GM19397 (cell line): Measurements from ENCODE around the gene YBX2.

Source experiments
- ATAC-seq: cut with Tn5 transposase; IDR thresholded peaks from one replicate; pipeline ENCODE4 v1.9.1; 2021; ENCODE audit warnings: mild to moderate bottlenecking, moderate library complexity; ENCODE audit not compliant: unreplicated experiment

The YBX2 gene

DNA sequence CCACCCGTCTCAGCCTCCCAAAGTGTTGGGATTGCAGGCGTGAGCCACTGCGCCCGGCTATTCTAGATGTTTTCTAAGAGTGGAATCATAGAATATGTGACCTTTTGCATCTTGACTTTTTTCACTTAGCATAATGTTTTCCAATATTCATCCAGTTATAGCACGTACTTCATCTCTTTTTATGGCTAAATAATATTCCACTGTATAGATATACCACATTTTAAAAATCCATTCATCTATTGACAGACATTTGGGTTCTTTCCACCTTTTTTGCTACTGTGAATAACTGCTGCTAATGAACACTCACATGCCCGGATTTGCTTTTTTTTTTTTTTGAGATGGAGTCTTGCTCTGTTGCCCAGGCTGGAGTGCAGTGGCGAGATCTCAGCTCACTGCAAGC, 9.7 kb upstream of the YBX2 start:
- ATAC-seq: no peak

DNA sequence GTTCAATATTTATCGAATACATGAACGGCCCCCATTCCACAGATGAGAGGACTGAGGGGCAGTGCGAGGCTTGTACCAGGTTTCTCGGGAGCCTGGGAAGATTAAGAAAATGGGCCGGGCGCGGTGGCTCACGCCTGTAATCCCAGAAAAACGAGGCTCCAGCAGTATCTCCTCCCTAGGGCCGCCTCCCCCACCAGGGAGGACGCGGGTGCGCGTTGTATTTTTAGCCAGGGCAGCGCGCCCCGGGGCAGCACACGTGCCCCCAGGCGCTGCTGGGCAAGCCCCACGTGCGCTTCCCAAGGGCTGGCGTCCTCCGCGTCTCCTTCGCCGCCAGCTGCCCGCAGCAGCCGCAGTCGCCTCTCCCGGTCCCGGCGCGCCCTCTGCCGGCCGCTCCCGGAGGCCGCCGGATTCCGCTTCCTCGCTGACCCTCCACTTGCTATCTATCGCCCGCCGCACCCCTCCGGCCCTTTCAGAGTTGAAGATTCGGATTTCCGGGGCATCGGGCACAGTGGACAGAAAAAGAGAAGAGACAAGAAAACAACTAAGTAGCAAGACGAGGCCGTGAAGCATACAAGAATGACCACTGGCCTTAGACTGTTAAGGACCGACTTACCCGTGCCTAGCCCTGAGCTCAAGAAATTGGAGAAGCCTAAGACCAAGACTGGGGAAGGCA, 1.9 kb upstream of the YBX2 start:
- ATAC-seq: no peak

GRCh38 chr17:7295230-7296180, 1.1 kb upstream of the YBX2 start:
- ATAC-seq: no peak

DNA sequence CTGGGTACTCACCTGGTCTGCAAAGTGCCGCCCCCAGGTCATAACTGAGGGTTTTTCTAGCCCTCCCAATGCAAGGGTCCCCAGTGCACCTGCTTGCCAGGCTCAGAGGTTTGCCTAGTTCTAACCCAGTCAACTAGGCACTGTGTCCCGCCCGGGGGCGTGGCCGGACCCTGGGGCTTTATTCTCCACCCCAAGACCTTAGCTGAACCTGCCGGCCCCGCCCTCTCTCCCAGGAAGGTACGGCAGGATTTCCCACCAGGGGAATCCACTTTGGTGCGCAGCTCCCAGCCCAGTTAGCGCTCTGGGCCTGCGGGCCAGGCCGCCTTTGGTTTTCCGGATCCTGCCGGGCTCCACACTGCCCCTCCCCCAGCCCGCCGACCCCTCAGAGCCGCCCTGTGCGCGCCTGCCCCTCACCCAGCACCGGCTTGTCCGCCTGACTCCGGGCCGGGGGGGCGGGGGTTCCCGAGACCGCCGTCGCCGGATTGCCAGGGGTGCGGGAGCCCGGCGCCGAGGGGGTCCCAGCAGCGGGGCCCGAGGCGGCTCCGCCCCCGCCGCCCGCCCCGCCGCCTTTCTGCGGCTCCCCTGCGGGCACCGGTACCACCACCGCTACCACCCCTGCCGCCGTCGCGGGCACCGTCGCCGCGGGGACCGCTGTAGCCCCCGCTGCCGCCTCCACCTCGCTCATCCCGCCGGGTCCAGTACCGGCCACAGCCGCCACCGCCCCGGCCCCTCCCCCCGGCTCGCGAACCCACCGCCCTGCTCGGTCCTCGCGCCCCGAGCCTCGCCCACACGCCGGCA, 424 bp downstream of the YBX2 start:
- no peak for ATAC-seq

DNA sequence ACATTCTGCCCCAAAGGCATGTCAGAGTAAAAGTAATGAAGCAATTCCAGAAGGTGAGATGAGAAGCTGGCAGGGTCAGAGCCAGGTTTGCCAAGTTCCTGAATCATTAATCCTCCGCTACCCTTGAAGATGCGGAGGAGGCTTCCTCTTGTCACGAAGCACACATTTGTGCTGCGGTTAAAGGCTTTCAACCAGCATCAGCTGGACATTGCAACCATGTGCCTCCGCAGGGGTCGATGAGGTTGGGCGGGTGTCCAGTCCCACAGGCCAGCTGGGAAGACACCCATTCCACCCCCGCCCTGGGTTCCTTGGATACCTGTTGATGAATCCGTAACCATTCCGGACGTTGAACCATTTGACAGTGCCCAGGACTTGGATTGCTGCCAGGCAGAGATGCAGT, 1.3 kb downstream of the YBX2 start:
- no peak for ATAC-seq

DNA sequence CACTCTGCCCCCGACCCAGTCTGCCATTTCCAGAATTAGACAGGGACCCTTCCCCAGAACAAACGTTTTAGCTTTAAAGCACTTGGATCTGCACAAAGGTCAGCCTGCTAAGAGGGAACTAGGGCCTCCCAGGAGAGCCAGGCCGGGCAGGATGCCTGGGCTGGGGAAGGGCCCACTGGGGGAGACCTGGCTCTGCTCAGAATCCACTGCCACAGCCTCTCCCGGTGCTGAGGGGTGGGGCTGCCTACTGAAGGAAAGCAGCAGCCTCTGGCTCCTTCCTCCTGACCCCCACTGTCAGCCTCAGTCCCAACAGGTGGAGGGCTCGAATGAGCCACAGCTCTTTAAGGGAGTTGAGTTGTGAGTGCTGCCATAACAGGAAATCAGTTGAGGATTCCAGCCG, 1.7 kb downstream of the YBX2 start:
- ATAC-seq: no peak

DNA sequence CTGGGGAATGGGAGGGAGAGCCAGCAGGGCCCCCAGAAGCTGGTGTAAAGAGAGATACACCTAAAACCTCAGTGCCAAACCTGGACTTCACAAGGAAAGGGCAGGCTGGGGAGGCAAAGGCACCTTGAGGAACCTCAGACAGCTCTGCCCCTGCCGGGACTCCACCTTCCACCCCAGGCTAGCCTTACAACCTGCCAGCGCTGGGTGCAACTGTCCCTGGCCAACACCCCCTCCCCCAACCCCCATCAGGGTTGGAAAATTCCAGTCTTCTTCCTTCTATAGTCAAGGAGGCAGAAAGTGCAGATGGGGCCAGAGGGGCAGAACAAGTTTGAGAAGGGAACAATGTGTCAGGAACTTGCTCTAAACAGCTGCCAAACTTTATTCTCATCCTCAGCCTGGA, 2.2 kb downstream of the YBX2 start:
- no peak for ATAC-seq

DNA sequence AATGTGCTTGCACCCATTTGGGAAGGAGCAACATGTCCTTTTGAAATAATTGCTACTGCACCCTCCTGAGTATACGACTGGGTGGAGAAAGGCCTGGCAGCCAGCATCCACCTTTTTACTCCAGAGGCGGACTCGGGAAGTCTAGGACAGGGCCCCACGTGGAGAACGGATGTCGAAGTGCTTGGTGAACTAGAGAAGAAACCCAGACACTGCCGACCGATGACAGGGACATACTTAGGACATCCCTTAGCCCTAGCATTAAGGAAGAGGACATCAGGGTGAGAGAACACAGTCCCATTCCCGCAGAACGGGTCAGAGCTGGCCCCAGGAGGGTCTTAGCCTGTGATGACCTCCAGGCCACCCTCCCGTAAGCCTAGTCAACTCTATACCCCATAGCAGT, 3.8 kb downstream of the YBX2 start:
- ATAC-seq: no peak

- no peak for ATAC-seq
Measured at GRCh38 chr17:7290166-7290565, 4.3 kb downstream of the YBX2 start.

- no peak for ATAC-seq
Measured at GRCh38 chr17:7289256-7290032, 5.0 kb downstream of the YBX2 start.

DNA sequence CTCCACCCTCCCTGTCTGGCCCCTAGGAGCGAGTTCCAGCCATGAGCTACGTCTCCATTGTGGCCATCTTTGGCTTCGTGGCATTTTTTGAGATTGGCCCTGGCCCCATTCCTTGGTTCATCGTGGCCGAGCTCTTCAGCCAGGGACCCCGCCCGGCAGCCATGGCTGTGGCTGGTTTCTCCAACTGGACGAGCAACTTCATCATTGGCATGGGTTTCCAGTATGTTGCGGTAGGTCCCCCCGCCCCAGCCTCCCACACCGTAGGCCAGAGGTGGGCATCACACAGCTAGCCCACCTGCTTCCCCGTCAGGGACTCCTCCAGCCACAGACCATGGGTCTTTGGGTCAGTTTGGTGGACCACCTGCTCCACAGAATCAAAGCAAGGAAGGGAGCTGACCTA, 8.8 kb downstream of the YBX2 start:
- no peak for ATAC-seq

- no peak for ATAC-seq
Measured at GRCh38 chr17:7284911-7285310, 9.5 kb downstream of the YBX2 start.

GRCh38 chr17:7283471-7284216, 10.8 kb downstream of the YBX2 start:
- ATAC-seq: no peak

- no peak for ATAC-seq
Measured at GRCh38 chr17:7282752-7283321, 11.6 kb downstream of the YBX2 start.

GRCh38 chr17:7281953-7282751, 12.3 kb downstream of the YBX2 start:
- ATAC-seq: no peak

DNA sequence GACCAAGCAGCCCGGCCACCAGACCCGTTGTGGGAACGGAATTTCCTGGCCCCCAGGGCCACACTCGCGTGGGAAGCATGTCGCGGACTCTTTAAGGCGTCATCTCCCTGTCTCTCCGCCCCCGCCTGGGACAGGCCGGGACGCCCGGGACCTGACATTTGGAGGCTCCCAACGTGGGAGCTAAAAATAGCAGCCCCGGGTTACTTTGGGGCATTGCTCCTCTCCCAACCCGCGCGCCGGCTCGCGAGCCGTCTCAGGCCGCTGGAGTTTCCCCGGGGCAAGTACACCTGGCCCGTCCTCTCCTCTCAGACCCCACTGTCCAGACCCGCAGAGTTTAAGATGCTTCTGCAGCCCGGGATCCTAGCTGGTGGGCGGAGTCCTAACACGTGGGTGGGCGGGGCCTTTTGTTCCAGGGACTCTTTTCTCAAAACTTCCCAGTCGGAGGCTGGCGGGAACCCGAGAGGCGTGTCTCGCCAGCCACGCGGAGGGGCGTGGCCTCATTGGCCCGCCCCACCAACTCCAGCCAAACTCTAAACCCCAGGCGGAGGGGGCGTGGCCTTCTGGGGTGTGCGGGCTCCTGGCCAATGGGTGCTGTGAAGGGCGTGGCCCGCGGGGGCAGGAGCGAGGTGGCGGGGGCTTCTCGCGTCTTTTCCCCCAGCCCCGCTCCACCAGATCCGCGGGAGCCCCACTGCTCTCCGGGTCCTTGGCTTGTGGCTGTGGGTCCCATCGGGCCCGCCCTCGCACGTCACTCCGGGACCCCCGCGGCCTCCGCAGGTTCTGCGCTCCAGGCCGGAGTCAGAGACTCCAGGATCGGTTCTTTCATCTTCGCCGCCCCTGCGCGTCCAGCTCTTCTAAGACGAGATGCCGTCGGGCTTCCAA, 13.1 kb downstream of the YBX2 start, which contains the start of gene SLC2A4:
SLC2A4 (plus strand) TSS at position 645 of the 879 bp plus-strand sequence; CDS start at position 862, 217 bp downstream.
- ATAC-seq: no peak

GRCh38 chr17:7280519-7281073, 13.8 kb downstream of the YBX2 start:
- no peak for ATAC-seq
